ENCODE measurements around the gene R3HDM2.

- TF ChIP-seq CTCF (conservative IDR thresholded peaks at IDR 0.05 in 1 of 2, IDR thresholded peaks at IDR 0.05 in 1 of 2; ENCODE audit: extremely low read depth in 1 of 2, insufficient read depth in 1 of 2, low read depth in 1 of 2, low read length in 2 of 2) (no peak), EZH2 (IDR thresholded peaks at IDR 0.05; ENCODE audit: borderline replicate concordance, low read length) (no peak)
Measured at GRCh38 chr12:57386187-57386720, 44.6 kb downstream of the R3HDM2 start.

All from mammary epithelial cell (primary cell).